K562 (cell line): ENCODE measurements around the gene SP4. TPM values are rescaled to one million over a fixed set of nuclear protein-coding genes. Genes with fewer than 3 reads are reported as not detected.

Source experiments
- KLF1 ChIP-seq: fragments of 450-650 bp; IDR thresholded peaks from 2 replicates; pipeline ENCODE4 v1.6.1; 2016; ENCODE audit warnings: missing genetic modification characterization, missing compliant biosample characterization
- MEIS2 ChIP-seq: fragments of 450-650 bp; IDR thresholded peaks from 2 replicates; pipeline ENCODE4 v1.6.1; 2014; ENCODE audit warnings: mild to moderate bottlenecking; ENCODE audit not compliant: partially characterized antibody
- MNT ChIP-seq, 2 experiments: fragments of 450-650 bp; conservative IDR thresholded peaks; 2 replicates each; pipeline ENCODE4 v1.6.1; 2017; ENCODE audit warnings: mild to moderate bottlenecking in 2 of 2, moderate library complexity in 2 of 2
- MYC ChIP-seq, 2 experiments: fragments of 250-450 bp in 1 of 2; sonication (Bioruptor Pico) in 1 of 2; IDR thresholded peaks; 2 replicates each; pipeline versions ENCODE4 v1.5.1 to v1.6.1; 2012 to 2021; ENCODE audit warnings: low read depth in 2 of 2, borderline replicate concordance in 1 of 2, improper control_type of control experiment in 1 of 2, low read length in 1 of 2, mild to moderate bottlenecking in 1 of 2, moderate library complexity in 1 of 2
- NRF1 ChIP-seq, 2 experiments: fragments of 450-650 bp; IDR thresholded peaks in 1 of 2; conservative IDR thresholded peaks in 1 of 2; 2 replicates each; pipeline ENCODE4 v1.6.1; 2014; ENCODE audit warnings: mild to moderate bottlenecking in 2 of 2
- ZBTB7A ChIP-seq: IDR thresholded peaks from 2 replicates; pipeline ENCODE4 v1.6.1; 2011; ENCODE audit warnings: low read depth, mild to moderate bottlenecking, low read length, moderate library complexity, borderline replicate concordance; ENCODE audit not compliant: control insufficient read depth
- polyA plus RNA-seq, 8 experiments: library from polyadenylated mRNA; depleted of rRNA in 4 of 8; stranded (reverse) in 5 of 8; unstranded in 3 of 8; fragments of >200 nt; fragmentation: Nextera tagmentation in 2 of 8; fragmentation: Illumina TruSeq in 1 of 8; extraction: Ambion mirVana in 2 of 8; extraction: Trizol in 1 of 8; gene quantifications; 2 replicates each; pipeline versions ENCODE4 v1.2.1 to v1.2.3, GENCODE V29; 2011 to 2014; ENCODE audit warnings: inconsistent platforms in 1 of 8, missing spikeins in 1 of 8
- total RNA-seq, 7 experiments: library from RNA; depleted of rRNA in 6 of 7; stranded (reverse); fragments of >200 nt in 6 of 7; fragmentation: Illumina TruSeq in 2 of 7; extraction: Trizol in 2 of 7; gene quantifications; 2 replicates each; pipeline versions ENCODE4 v1.2.1 to v1.2.3, GENCODE V29; 2011 to 2021; ENCODE audit warnings: low replicate concordance in 1 of 7
- TF ChIP-seq, protein P1 (sequence below), 2 experiments: fragments of 450-650 bp in 1 of 2; sonication (generic) in 1 of 2; formaldehyde crosslinking in 1 of 2; IDR thresholded peaks; 2 replicates each; pipeline versions ENCODE4 v1.7.1 to v1.9.0; 2016 to 2022; ENCODE audit warnings: inconsistent platforms in 1 of 2, mild to moderate bottlenecking in 1 of 2, missing genetic modification reagents in 1 of 2

Gene SP4
- total and polyA plus RNA-seq, 9 of the 15 experiments (the other 6 are each of a cell fraction or from before 2014, with no cell fraction given), result 2.4 to 9.4 (median 4.5) TPM

- TF ChIP-seq, protein P1, sequence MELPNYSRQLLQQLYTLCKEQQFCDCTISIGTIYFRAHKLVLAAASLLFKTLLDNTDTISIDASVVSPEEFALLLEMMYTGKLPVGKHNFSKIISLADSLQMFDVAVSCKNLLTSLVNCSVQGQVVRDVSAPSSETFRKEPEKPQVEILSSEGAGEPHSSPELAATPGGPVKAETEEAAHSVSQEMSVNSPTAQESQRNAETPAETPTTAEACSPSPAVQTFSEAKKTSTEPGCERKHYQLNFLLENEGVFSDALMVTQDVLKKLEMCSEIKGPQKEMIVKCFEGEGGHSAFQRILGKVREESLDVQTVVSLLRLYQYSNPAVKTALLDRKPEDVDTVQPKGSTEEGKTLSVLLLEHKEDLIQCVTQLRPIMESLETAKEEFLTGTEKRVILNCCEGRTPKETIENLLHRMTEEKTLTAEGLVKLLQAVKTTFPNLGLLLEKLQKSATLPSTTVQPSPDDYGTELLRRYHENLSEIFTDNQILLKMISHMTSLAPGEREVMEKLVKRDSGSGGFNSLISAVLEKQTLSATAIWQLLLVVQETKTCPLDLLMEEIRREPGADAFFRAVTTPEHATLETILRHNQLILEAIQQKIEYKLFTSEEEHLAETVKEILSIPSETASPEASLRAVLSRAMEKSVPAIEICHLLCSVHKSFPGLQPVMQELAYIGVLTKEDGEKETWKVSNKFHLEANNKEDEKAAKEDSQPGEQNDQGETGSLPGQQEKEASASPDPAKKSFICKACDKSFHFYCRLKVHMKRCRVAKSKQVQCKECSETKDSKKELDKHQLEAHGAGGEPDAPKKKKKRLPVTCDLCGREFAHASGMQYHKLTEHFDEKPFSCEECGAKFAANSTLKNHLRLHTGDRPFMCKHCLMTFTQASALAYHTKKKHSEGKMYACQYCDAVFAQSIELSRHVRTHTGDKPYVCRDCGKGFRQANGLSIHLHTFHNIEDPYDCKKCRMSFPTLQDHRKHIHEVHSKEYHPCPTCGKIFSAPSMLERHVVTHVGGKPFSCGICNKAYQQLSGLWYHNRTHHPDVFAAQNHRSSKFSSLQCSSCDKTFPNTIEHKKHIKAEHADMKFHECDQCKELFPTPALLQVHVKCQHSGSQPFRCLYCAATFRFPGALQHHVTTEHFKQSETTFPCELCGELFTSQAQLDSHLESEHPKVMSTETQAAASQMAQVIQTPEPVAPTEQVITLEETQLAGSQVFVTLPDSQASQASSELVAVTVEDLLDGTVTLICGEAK (IDR thresholded peaks at IDR 0.05), result no peak
- TF ChIP-seq, protein P1 (CRISPR knock-in tag; IDR thresholded peaks at IDR 0.05), result no peak
- peak; percentile 83 for TF ChIP-seq MEIS2
- peak in 1 of 2 experiments; percentile 31; a peak in 2 of 4 replicates for TF ChIP-seq NRF1 (conservative IDR thresholded peaks at IDR 0.05 in 1 of 2, IDR thresholded peaks at IDR 0.05 in 1 of 2)
- TF ChIP-seq KLF1, result no peak
- TF ChIP-seq MYC (IDR thresholded peaks at IDR 0.05; ENCODE audit: low read depth, low read length), result no peak; the same call in none of the 2 replicates
- TF ChIP-seq MYC (CRISPR knock-in tag; IDR thresholded peaks at IDR 0.05; ENCODE audit: borderline replicate concordance, low read depth), result no peak
- TF ChIP-seq MNT (conservative IDR thresholded peaks at IDR 0.05), result peak; percentile 51 to 74; a peak in 2 of 4 replicates
- peak; percentile 54; the same call in 1 of the 2 replicates for TF ChIP-seq ZBTB7A
These were observed at the start of gene SP4 (continued) for GRCh38 chr7:21427871-21428658.
